Measurements from ENCODE around the gene CAB39. TPM values are rescaled to one million over a fixed set of nuclear protein-coding genes. Genes with fewer than 3 reads are reported as not detected.

Gene CAB39
- total RNA-seq, 4 donors from 2014 or later, result 73.6 to 105 (median 83.9) TPM

DNA sequence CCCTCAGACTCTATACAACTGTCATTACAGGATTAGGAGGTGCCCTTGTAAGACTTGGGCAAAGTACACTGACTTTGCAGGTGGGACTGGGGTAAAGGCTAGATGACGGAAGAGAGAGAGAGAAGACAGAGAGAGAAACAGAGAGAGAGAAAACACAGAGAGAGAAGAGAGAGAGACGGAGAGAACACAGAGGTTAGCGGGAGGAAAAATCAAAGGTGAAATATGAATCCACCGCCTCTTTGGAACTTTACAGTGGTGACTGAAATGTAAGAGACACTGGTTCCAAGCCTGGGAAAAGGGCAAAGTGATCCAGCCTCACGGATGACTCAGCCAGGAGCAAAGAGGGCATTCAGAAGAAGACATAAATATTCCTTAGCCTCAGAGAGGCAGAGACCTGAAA lies 25.1 kb upstream of the CAB39 start:
- H3K36me3 ChIP-seq, result no peaks in the 10 kb centered on the region
- 72% methylated on average over 5 of the region's 5 CpGs for WGBS

DNA sequence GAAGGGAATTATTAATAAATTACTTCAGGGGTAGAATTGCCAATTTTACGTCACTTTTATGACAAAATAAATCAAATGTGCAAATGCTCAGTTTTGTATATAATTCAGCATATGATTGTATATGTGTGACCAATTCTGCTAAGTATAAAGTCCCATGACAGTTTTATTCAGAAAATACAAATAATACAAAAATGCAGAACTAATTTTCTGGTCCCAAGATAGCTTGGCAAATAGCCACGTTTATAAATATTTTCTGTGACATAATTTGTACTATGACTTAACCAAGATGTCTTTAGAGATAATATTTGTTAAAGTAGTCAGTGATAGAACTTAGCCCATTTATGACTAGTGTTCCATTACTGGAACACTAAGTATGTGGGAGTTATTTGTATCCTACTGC lies 24.2 kb upstream of the CAB39 start:
- Histone ChIP-seq H3K36me3 (no peaks in the 10 kb centered on the region), H3K4me3 (no peak overlapping the region), H3K27me3 (no peaks in the 10 kb centered on the region), H3K27ac (replicated peaks in 1 of 4) (no peak overlapping the region), H3K4me1 (peaks cover 0 to 9% (median 2%) of the 10 kb centered on the region in 4 donors), H3K9me3 (no peaks in the 10 kb centered on the region)
- intact Hi-C loops (cut with DNase I), result no loop called here
- no peak for DNase-seq (ENCODE audit: extremely low spot score)
- WGBS, result 41% methylated on average over 2 of the region's 2 CpGs
- TF ChIP-seq POLR2AphosphoS5 (IDR thresholded peaks at IDR 0.05) (no peak), POLR2A (IDR thresholded peaks at IDR 0.05; ENCODE audit: low read depth) (no peak), EP300 (IDR thresholded peaks at IDR 0.05) (no peak)
- TF ChIP-seq, protein P1, sequence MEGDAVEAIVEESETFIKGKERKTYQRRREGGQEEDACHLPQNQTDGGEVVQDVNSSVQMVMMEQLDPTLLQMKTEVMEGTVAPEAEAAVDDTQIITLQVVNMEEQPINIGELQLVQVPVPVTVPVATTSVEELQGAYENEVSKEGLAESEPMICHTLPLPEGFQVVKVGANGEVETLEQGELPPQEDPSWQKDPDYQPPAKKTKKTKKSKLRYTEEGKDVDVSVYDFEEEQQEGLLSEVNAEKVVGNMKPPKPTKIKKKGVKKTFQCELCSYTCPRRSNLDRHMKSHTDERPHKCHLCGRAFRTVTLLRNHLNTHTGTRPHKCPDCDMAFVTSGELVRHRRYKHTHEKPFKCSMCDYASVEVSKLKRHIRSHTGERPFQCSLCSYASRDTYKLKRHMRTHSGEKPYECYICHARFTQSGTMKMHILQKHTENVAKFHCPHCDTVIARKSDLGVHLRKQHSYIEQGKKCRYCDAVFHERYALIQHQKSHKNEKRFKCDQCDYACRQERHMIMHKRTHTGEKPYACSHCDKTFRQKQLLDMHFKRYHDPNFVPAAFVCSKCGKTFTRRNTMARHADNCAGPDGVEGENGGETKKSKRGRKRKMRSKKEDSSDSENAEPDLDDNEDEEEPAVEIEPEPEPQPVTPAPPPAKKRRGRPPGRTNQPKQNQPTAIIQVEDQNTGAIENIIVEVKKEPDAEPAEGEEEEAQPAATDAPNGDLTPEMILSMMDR (IDR thresholded peaks at IDR 0.05), result no peak

More for the DNA sequence above, 25.1 kb upstream of the CAB39 start:
- TF ChIP-seq POLR2A (IDR thresholded peaks at IDR 0.05; ENCODE audit: low read depth) (no peak), POLR2AphosphoS5 (IDR thresholded peaks at IDR 0.05) (no peak), EP300 (IDR thresholded peaks at IDR 0.05) (no peak)
- TF ChIP-seq, protein P1 (IDR thresholded peaks at IDR 0.05), result no peak
- no peak overlapping the region for H3K4me3 ChIP-seq
- H3K27me3 ChIP-seq, result no peaks in the 10 kb centered on the region
- peaks cover 0 to 9% (median 2%) of the 10 kb centered on the region in 4 donors for H3K4me1 ChIP-seq
- no peaks in the 10 kb centered on the region for H3K9me3 ChIP-seq
- H3K27ac ChIP-seq (replicated peaks in 1 of 4), result no peak overlapping the region
- intact Hi-C loops (cut with DNase I), result no loop called here
- DNase-seq (ENCODE audit: extremely low spot score), result no peak

DNA sequence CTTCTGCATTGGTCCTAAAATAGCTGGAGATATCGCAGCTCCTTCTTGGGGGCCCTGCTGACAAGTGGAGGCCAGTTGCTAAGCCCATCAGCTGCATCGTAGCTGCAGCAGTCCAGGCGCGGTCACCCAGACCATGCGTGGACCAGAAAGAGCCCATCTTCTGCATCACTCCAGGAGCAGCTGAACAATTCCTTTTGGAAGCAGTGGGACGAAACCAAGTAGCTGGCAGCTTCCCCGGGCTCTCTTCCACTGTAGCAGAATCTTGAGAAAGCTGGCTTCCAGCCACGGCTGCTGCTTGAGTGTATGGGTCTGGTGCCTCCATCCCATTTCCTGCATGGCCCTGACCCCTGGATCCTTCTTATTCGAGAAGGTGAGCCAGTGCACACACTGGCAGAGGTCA lies 22.2 kb upstream of the CAB39 start:
- H3K9me3 ChIP-seq, result no peaks in the 10 kb centered on the region
- intact Hi-C loops (cut with DNase I), result no loop called here
- peaks cover 0 to 9% (median 2%) of the 10 kb centered on the region in 4 donors for H3K4me1 ChIP-seq
- no peak for DNase-seq (ENCODE audit: extremely low spot score)
- H3K36me3 ChIP-seq, result no peaks in the 10 kb centered on the region
- H3K27me3 ChIP-seq, result no peaks in the 10 kb centered on the region
- TF ChIP-seq POLR2A (IDR thresholded peaks at IDR 0.05; ENCODE audit: low read depth), result no peak
- TF ChIP-seq, protein P1 (IDR thresholded peaks at IDR 0.05), result no peak
- 61% methylated on average over 5 of the region's 9 CpGs for WGBS
- H3K27ac ChIP-seq (replicated peaks in 1 of 4), result no peak overlapping the region
- H3K4me3 ChIP-seq, result no peak overlapping the region

DNA sequence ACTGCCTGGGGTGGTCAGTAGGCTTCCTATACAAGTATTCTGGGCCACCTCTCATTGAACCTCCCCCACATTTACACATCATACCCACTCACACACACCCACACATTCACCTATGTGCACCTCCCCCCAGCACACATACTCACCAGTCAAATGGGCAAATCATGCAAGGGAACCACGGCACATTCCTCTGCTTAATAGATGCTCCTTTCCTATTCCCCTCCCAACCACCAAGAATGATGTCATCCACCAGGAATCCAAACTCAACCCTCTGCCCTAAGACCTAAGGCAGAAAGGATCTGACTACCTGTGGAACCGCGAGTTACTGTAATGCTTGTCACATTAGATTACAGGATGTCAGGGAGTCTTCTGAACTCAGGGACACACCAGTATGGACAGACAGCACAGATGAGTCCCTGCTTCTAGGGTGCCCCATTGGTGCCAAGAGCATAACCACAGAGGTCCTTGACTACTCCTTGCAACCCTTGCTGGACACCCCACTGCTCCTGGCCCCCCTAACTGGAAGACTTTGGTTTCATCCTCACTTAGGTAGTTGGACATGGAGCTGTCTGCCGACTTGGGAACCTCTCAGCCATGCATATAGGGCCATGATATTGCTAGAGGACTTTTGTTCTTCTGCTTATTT lies 21.5 kb upstream of the CAB39 start:
- Histone ChIP-seq H3K9me3 (no peaks in the 10 kb centered on the region), H3K4me3 (no peak overlapping the region), H3K27ac (replicated peaks in 1 of 4) (no peak overlapping the region), H3K36me3 (no peaks in the 10 kb centered on the region), H3K4me1 (peaks cover 0 to 9% (median 2%) of the 10 kb centered on the region in 4 donors), H3K27me3 (no peaks in the 10 kb centered on the region)
- WGBS, result 69% methylated on average over 4 of the region's 4 CpGs
- intact Hi-C loops (cut with DNase I), result no loop called here
- DNase-seq (ENCODE audit: extremely low spot score), result no peak
- TF ChIP-seq POLR2AphosphoS5 (IDR thresholded peaks at IDR 0.05), result no peak

DNA sequence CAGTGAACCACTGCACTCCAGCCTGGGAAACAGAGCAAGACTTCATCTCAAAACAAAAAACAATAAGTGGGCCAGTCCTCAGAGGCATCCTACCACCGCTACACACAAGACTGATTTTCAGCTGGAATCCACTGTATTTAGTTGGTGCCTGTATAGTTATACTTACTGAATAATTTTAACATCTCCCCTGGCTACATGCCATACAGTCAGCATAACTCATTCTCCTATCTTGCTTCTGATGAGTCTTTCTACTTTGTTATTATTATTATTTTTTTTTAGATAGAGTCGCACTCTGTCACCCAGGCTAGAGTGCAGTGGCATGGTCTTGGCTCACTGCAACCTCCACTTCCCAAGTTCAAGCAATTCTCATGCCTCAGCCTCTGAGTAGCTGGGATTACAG lies 19.9 kb upstream of the CAB39 start:
- H3K4me1 ChIP-seq, result peaks cover 0 to 9% (median 2%) of the 10 kb centered on the region in 4 donors
- WGBS, result 94% methylated on average over 2 of the region's 2 CpGs
- H3K27ac ChIP-seq (replicated peaks in 1 of 4), result no peak overlapping the region
- TF ChIP-seq, protein P1 (IDR thresholded peaks at IDR 0.05), result no peak
- TF ChIP-seq EP300 (IDR thresholded peaks at IDR 0.05), result no peak
- no peak for TF ChIP-seq POLR2AphosphoS5 (IDR thresholded peaks at IDR 0.05)
- TF ChIP-seq POLR2A (IDR thresholded peaks at IDR 0.05; ENCODE audit: low read depth), result no peak
- no peaks in the 10 kb centered on the region for H3K9me3 ChIP-seq
- no peaks in the 10 kb centered on the region for H3K27me3 ChIP-seq
- H3K36me3 ChIP-seq, result no peaks in the 10 kb centered on the region
- intact Hi-C loops (cut with DNase I), result no loop called here
- no peak overlapping the region for H3K4me3 ChIP-seq
- no peak for DNase-seq (ENCODE audit: extremely low spot score)
